NCI-H446 treated with DMSO at 0.1 percent for 48 hours (cell line): ENCODE measurements around the gene LRRC8D.

Experiments
- DNase-seq: peaks from one replicate; lab custom pipeline; 2025; lab: John Stamatoyannopoulos, UW

LRRC8D gene

DNA sequence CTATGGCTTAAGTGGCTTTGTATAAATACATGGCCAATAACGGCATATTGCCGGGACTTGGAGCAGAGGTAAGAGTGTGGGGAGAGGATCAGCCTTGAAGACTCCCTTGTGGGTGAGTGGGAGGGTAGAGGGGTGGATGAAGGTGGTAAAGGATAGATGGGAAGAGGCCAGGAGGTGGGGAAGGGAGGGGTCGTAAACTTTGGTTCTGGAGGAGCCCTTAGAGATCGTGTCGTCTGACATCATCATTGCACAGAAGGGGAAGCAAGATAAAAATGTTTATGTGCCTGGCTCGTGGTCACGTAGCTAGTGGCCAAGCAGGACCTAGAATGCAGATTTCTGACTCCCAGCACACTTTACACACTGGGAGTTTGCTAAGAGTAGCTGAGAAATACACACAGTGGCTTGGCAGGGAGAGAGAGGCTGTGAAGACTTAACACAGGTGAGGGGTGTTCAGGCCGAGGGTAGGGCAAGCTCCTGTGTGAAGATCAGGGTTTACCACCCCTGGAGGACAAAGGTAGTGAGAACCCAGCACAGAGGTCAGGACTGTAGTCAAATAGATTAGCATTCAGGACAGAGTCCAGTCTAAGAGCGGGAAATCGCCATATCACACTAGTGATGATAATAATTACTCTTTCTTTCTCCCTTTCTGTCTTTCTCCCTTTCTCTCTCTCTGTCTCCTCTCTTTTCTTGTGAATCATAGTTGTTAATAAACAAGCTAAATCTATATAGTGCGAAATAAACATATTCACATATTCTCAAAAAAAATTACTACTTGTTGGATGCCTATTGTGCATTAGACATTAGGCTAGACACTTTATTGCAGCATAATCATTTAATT lies 75.5 kb downstream of the LRRC8D start:
- DNase-seq: no peak

DNA sequence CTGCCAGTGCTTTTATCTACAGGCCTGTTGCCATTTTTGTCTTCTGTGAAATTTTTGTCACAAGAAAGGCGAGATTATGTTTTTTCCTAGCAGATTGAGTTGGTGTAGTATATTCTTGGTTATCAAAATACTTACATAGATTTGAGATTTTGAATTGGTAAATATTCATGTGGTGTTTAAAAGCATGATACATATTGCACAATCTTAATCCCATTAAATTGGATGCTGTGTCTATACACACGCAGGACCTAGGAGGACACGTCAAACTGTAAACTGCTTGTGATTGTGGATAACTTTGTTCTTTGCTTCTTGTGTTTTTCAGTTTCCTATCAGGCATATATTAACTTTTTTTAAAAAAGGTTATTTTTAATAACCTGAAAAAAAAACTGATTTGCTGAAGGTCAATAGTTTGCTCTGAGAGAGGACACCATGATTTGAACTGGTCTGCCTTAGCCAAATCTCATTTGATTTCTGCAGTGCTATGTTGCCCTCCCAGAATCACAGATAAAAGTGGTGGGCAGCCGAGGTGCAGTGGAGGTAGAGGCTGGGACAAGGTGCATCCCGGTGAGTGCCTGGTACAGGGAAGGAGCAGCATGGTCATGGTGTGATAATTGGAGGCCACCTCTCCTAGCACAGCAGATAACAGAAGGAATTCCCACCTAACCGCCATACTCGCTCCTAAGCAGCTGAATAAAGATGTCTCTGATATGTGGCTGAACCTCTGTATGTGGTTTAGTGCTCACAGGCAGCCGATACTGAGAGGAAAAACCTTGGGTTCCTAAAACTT lies 76.7 kb downstream of the LRRC8D start:
- no peak for DNase-seq

DNA sequence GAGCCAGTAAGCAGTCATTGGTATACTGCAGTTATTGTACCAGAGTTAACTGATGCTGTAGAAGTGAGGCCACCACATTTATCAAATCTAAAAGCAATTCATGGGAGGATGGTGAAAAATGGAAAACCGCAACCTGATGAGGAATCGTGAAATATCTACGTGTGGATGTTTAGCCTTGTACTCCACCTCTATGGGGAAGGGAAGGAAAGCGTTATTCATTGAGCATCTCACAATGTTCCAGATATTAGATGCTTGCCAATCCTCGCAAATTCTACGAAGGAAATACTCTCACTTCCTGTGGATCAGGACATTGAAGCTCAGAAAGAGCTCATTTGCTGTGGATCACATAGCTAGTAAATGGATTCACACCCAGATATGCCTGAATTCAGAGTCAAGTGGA lies 77.3 kb downstream of the LRRC8D start:
- DNase-seq: no peak

- no peak for DNase-seq
Observed at GRCh38 chr1:89898695-89899470, 78.1 kb downstream of the LRRC8D start.

DNA sequence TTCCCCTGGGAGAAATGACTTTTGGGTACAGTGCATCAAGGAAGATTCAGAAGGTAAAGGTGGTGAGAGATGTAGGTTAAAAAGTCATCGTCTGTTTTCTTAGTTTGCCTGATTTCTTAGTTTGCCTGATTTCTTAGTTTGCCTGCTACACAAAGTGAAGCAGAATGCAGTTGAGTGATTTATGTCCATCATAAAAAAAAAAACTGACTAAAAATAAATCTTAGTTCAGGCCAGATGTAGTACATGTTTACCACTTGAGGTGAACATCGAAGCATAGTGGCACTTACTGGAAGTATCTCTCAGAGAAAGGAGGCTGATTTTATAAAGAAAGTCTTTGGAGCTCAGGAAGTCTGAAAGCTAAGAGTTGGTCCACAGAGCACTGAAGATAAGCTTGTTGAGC lies 79.5 kb downstream of the LRRC8D start:
- no peak for DNase-seq

- no peak for DNase-seq
Observed at GRCh38 chr1:89900791-89901708, 80.2 kb downstream of the LRRC8D start.

DNA sequence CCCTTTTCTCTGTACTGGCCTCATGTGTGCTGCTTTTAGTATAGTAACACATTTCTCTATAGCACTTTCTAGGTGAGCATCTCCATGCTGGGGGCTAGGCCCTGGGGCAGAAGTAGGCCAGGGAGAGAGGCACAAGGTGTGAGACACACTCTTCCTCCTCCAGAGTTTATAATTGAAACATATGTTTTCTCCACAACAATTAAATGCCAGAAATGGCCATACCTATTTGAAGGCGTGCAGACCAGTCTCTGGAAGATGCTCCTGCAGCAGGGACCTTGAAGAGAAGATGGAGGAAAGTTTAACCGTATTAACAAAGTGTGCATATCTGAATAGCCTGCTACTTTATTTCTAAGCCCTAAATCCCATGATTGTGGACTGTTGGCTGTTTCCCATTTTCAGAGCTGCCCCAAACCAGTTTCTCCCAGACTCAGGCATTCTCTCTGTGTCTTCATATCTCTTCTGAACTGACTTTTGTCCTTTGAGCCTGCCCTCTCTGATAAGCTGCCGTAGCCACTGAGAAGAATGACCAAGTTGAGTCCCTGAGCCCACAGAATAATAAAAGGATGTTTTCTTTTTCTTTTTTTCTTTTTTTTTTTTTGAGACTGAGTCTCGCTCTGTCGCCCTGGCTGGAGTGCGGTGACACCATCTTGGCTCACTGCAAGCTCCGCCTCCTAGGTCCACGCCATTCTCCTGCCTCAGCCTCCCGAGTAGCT lies 81.3 kb downstream of the LRRC8D start:
- no peak for DNase-seq

DNA sequence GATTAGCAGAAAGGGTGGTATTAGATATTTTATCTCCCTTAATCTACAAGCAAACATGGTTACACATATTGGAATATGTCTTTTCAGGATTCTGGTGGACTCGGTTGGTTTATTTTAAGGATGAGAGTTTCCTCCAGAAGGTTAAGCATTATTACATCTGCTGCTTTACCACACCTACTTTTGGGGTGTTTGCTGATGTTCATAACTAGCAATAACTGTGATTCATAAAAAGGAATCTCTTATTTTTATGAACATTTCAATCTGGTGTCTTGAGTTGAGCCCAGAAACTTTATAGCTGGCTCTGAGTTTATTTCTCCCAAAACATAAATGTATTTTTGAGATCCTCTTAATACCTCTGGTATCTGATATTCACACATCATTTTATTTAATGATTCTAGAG lies 82.7 kb downstream of the LRRC8D start:
- no peak for DNase-seq

DNA sequence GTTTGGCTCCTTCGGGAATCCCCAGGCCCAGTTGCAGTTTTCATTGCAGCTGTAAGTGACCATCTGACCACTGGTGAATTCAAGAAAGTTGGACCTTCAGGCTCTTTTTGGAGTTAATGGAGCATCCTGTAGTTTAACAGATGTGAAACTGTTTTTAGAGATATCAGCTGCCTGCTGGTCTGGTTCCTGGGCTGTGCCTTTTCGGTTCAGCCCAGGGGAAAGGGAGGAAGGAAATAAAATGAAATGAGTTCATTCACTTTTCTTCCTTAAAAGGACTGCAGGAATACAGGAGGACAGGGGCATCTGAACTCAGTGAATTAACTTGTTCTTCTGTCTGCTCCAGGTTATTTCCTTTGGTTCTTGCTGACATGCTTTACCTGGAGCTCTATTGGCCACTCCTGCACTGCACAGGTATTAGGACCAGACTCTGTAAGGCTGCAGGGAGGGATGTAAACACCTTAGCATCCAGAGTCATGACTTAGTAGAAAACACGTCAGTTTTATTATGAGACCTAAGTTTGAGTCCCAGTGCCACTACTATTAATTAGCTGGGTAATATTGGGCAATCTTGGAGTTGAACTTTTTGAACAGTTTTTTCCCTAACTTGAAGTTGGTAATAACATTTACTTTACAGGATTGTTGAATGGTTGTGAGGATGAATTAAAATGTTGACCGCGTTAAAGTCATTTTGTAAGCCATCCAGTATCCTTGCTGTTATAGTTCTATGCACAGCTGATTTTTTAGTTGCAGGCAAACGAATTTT lies 83.6 kb downstream of the LRRC8D start:
- no peak for DNase-seq

DNA sequence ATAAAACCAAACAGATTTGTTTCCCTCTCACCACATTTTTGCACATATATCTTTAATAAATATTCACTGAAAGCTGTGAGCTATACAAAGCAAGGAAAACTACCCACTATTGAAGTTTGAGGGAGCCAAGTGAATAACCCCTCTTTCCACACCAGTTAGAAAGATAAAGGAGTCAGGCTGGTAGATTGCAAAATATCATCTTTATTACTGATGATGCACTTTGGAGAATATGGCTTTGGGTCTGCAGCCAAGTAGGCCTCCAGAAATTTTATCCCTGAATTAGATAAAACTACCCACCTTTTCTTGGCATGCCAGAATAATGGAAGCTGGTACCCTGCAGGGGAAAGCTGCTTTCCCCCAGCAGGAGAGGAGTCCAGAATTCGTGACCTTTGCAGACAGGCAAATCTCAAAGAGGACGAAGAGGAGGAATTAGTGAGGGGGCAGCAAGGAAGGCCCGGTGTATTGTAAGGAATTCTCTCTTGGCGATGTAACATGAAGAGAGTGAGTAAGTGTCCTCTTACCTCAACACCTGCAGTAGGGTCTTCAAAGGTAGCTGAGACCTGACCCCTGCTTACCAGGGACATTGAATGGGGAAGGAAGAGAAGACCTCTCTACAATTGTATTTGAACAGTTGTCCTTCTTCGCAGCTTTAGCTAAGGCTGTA lies 84.7 kb downstream of the LRRC8D start:
- no peak for DNase-seq

DNA sequence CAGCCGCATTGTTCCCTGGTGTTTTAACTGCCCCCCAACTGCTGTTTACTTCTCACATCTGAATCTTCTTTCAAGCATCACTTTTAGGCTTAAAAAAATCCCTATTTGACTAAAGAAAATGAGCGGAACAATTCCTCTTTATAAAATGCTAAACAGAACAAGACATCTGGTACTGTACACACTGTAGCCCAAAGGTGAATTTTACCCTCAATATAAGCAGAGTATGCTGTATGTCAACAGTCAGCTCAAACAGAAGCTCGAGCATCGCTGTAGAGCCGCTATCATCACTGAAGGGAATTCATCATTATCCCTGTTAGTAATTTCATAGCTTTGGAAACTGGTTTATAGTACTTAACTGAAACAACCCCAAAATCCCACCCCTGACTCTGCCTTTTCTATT lies 85.3 kb downstream of the LRRC8D start:
- no peak for DNase-seq

- no peak for DNase-seq
Observed at GRCh38 chr1:89907727-89908212, 86.9 kb downstream of the LRRC8D start.

DNA sequence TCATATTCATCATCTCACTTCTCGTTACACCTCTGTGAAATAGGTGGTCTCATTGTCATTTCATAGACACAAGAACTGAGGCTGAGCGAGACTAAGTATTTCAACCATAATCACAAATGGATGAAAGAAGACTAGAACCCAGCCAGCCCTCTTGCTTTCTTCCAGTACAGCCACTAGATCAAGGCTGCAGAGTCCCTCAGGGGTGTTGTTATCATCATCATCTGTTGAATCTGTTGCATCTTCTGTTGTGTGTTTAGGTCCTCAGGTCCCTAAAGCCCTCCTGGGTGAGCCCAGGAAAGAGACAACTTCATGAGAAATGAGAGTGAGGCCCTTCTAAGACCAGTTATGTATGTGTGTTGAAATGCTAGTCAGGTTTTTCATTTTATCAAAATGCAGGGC lies 87.4 kb downstream of the LRRC8D start:
- DNase-seq: no peak

GRCh38 chr1:89908672-89909436 lies 88.0 kb downstream of the LRRC8D start:
- no peak for DNase-seq

DNA sequence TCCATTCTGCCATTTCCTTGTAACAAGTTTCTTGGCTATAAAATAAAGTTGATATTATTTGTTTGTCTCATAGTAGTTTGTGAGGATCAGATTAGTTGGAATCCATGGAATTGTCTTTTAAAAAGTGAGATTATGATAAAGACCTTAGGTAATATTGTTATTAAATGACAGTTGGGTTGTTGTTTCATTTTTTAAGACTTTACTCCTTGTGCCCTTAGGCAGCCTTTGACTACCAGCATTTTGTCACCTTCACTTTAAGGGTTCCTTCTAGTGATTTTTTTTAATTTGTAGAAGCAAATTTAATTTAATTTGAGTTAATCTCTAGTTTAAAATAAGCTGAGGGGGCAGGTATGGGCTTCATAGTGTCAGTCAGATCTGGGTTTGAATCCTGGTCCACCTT lies 89.4 kb downstream of the LRRC8D start:
- DNase-seq: no peak

DNA sequence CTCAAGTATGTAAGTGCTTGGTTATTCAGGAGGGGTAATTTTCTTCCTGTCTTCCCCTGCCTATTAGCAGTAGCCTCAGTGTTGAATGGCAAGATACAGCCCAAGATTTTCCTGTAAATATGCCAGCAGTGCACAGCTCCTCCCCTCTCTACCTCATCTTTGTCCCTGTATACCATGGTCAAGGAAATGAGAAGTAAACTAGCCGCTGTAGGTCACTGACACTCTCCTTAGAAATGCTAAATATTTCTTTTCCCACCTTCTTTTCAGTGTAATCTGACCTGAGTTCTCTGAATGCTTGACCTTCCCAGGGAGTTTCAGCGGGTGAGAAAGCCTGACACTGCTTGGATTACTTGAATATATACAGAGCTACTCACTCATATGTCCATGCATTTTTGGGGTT lies 89.9 kb downstream of the LRRC8D start:
- no peak for DNase-seq

DNA sequence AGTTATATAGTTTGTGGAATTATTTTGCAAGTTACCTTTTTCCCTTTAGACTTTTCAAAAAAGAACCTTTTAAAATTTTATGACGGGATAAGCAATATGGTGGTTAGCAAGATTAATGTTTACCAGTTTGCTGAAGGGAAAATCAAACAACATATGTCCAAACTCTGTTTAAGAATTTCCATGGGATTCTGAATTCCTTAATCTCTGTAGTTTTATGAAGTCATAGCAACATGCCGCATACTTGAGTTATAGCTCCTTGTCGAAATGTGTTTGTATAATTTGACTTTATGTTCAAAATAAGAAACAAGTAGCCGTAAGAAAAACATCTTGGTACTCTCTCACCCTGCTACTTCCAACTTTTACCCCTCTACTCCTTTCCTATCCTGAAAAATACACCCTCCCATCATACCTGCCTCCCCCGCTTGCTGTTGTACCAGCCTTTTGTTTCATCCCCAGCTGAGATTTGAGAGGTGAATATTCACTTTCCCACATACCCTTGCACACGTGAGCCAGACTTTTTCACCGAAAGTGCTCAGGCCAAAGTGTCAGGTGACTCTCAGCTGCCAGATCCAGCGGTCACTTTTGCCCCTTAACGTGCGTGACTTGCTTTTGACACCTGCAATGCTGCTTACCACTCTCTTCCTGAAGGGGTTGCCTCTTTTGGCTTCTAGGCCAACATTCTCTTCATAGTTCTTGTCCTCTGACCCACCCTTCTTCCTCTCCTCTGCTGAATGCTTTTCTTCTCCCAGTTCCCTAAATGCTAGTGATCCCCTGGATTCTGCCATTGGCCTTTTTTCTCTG lies 90.6 kb downstream of the LRRC8D start:
- DNase-seq: no peak

- no peak for DNase-seq
Observed at GRCh38 chr1:89912073-89912472, 91.2 kb downstream of the LRRC8D start.
